K562 (cell line): ENCODE results near the gene DGCR2. TPM values are rescaled to one million over a fixed set of nuclear protein-coding genes. Genes with fewer than 3 reads are reported as not detected.
A peak's percentile ranks its signal among the peaks of the same experiment; 100 is the strongest.

Source experiments
- ARHGAP35 ChIP-seq: fragments of 450-650 bp; IDR thresholded peaks from 2 replicates; pipeline ENCODE4 v1.6.1; 2018; ENCODE audit not compliant: partially characterized antibody
- BCLAF1 ChIP-seq, 2 experiments: fragments of 450-650 bp in 1 of 2; IDR thresholded peaks; 2 replicates each; pipeline ENCODE4 v1.6.1; 2011 to 2017; ENCODE audit warnings: low read depth in 2 of 2, antibody characterized with exemption in 1 of 2, borderline replicate concordance in 1 of 2, low read length in 1 of 2, mild to moderate bottlenecking in 1 of 2, mixed read lengths in 1 of 2; ENCODE audit not compliant: control insufficient read depth in 1 of 2
- COPS2 ChIP-seq: fragments of 450-650 bp; conservative IDR thresholded peaks from 2 replicates; pipeline ENCODE4 v1.6.1; 2016; ENCODE audit warnings: mild to moderate bottlenecking, moderate library complexity
- CREB3L1 ChIP-seq: fragments of 450-650 bp; IDR thresholded peaks from 2 replicates; pipeline ENCODE4 v1.6.1; 2014; ENCODE audit warnings: low read depth, mild to moderate bottlenecking, moderate library complexity, borderline replicate concordance
- E2F6 ChIP-seq, 2 experiments: IDR thresholded peaks; 2 replicates each; pipeline ENCODE4 v1.6.1; 2011; ENCODE audit warnings: borderline replicate concordance in 1 of 2, control low read depth in 1 of 2, low read depth in 1 of 2, low read length in 1 of 2, mild to moderate bottlenecking in 1 of 2, mixed read lengths in 1 of 2, moderate library complexity in 1 of 2; ENCODE audit not compliant: insufficient read depth in 1 of 2, insufficient read length in 1 of 2, poor library complexity in 1 of 2, severe bottlenecking in 1 of 2; ENCODE audit errors: extremely low read depth in 1 of 2
- ELF2 ChIP-seq: fragments of 250-450 bp; sonication (Bioruptor Pico); IDR thresholded peaks from 2 replicates; pipeline ENCODE4 v1.5.0; 2021; ENCODE audit warnings: mild to moderate bottlenecking
- EP300 ChIP-seq: IDR thresholded peaks from 2 replicates; pipeline ENCODE4 v1.6.1; 2012; ENCODE audit warnings: low read length, improper control_type of control experiment
- FOS ChIP-seq: IDR thresholded peaks from 3 replicates; pipeline ENCODE4 v1.6.1; 2011; ENCODE audit not compliant: insufficient read length; ENCODE audit errors: extremely low read depth
- HIVEP1 ChIP-seq: fragments of 250-450 bp; sonication (Bioruptor Pico); IDR thresholded peaks from 2 replicates; pipeline ENCODE4 v1.4.0; 2020; ENCODE audit warnings: mild to moderate bottlenecking
- MEIS2 ChIP-seq: fragments of 450-650 bp; IDR thresholded peaks from 2 replicates; pipeline ENCODE4 v1.6.1; 2014; ENCODE audit warnings: mild to moderate bottlenecking; ENCODE audit not compliant: partially characterized antibody
- SMAD3 ChIP-seq: fragments of 450-650 bp; formaldehyde crosslinking; conservative IDR thresholded peaks from 2 replicates; pipeline ENCODE4 v1.4.0; 2020; ENCODE audit warnings: mild to moderate bottlenecking
- ZC3H8 ChIP-seq: fragments of 450-650 bp; IDR thresholded peaks from 2 replicates; pipeline ENCODE4 v1.6.1; 2017
- ZNF609 ChIP-seq: sonication (generic); formaldehyde crosslinking; IDR thresholded peaks from 2 replicates; pipeline ENCODE4 v1.8.1; 2023; ENCODE audit warnings: missing genetic modification reagents, mild to moderate bottlenecking, borderline replicate concordance
- polyA plus RNA-seq, 8 experiments: library from polyadenylated mRNA; depleted of rRNA in 4 of 8; stranded (reverse) in 5 of 8; unstranded in 3 of 8; fragments of >200 nt; fragmentation: Nextera tagmentation in 2 of 8; fragmentation: Illumina TruSeq in 1 of 8; extraction: Ambion mirVana in 2 of 8; extraction: Trizol in 1 of 8; gene quantifications; 2 replicates each; pipeline versions ENCODE4 v1.2.1 to v1.2.3, GENCODE V29; 2011 to 2014; ENCODE audit warnings: inconsistent platforms in 1 of 8, missing spikeins in 1 of 8
- total RNA-seq, 7 experiments: library from RNA; depleted of rRNA in 6 of 7; stranded (reverse); fragments of >200 nt in 6 of 7; fragmentation: Illumina TruSeq in 2 of 7; extraction: Trizol in 2 of 7; gene quantifications; 2 replicates each; pipeline versions ENCODE4 v1.2.1 to v1.2.3, GENCODE V29; 2011 to 2021; ENCODE audit warnings: low replicate concordance in 1 of 7

The DGCR2 gene
- total and polyA plus RNA-seq, 9 of the 15 experiments (the other 6 are each of a cell fraction or from before 2014, with no cell fraction given) = 0.69 to 101 (median 56.4) TPM

GRCh38 chr22:19108807-19109197 is 13.4 kb downstream of the DGCR2 start (continued):
- TF ChIP-seq BCLAF1 (IDR thresholded peaks at IDR 0.05; ENCODE audit: borderline replicate concordance in 1 of 2, control insufficient read depth in 1 of 2, low read depth in 2 of 2, low read length in 1 of 2) (no peak), EP300 (peak; percentile 43), ZC3H8 (no peak), CREB3L1 (no peak), MEIS2 (peak; percentile 21), ARHGAP35 (no peak), E2F6 (IDR thresholded peaks at IDR 0.05; ENCODE audit: borderline replicate concordance in 1 of 2, extremely low read depth in 1 of 2, insufficient read depth in 1 of 2, insufficient read length in 1 of 2, low read depth in 1 of 2, low read length in 1 of 2, poor library complexity in 1 of 2, severe bottlenecking in 1 of 2) (no peak), SMAD3 (CRISPR knock-in tag) (no peak), ELF2 (CRISPR knock-in tag) (0 out of 2 replicates have a peak, but pooled peaks have one; percentile 10), COPS2 (no peak), FOS (no peak), HIVEP1 (CRISPR knock-in tag) (no peak; the same call in 1 of the 2 replicates), ZNF609 (CRISPR knock-in tag) (no peak)
